ENCODE results near the gene VKORC1.
"Not testable (repeated sequence)": the region's sequence is repeated elsewhere in the genome, so short reads cannot be mapped to it uniquely, and the experiment has no call there.

Gene VKORC1

DNA sequence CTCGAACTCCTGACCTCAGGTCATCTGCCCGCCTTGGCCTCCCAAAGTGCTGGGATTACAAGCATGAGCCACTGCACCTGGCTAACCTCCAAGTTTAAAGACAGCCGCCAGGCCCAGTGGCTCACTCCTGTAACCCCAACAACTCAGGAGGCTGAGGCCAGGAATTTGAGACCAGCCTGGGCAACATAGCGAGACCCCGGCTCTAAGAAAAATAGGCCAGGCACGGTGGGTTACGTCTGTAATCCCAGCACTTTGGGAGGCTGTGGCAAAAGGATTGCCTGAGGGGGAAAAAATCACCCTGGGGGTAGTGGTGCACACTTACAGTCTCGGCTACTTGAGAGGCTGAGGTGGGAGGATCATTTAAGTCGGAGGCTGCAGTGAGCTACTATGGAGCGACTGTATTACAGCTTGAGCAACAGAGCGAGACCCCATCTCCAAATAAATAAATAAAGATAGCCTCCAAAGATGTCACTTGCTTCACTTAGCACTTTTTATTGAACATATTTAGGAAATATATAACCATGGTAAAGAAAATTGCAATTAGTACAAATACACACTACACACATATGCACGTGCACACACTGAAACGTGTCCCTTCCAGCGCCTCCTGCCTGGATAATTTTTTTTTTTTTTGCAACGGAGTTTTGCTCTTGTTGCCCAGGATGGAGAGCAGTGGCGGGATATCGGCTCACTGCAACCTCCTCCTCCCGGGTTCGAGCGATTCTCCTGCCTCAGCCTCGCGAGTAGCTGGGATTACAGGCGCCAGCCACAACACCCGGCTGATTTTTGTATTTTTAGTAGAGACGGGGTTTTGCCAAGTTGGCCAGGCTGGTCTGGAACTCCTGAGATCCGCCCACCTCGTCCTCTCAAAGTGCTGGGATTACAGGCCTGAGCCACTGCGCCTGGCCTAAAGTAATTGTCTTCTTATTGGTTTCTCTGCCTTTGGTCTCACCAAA is 12.2 kb upstream of the VKORC1 start:
- no peak for FAIRE-seq

DNA sequence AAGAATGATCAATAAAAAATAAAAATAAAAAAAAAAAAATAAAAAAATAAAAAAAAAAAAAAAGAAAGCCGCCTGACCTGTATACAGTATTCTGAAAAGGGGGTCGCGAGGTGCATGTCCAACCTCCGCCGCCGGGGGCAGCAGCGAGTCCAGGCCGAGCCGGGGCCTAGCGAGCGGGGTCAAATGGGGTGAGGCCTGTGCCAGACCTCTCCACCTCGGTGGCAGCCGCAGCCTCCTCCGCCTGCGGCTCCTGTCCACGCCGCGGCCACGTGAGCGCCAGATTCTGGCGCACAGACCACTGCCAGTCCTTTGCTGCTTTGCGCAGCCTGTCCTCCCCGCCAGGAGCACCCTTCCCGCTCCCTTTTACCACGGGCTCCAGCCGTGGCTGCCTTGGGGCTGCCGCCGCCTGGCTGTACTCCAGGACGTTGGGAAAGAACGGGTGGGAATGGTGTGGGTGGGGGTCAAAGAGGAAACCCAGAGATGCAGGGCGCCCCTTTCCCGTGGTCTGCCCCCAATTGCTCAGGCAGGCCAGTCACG is 11.1 kb upstream of the VKORC1 start:
- FAIRE-seq, result peak; percentile 44

DNA sequence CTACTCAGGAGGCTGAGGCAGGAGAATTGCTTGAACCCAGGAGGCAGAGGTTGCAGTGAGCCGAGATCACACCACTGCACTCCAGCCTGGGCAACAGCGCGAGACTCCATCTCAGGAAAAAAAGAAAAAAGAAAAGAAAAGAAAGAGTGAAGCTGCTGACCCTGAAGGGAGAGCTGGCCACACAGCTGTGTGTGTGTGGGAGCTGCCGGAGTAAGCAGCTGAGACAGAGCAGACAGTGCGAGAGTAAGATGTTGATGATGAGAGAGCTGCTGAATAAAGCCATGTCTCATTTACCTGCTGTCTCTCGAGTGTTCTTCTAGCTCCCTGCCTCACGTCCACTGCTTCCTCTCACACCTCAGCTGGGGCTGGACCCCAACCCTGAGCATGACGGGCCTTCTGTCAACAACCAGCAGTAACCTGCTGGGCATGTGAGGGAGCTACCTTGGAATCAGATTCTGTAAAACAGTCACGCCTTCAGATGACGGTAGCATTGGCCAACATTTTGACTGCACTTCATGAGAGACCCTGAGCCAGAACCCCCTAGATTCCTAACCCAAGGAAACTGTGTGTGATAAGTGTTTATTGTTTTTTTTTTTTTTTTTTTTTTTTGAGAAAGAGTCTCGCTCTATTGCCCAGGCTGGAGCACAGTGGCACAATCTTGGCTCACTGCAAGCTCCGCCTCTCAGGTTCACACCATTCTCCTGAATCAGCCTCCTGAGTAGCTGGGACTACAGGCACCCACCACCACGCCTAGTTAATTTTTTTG is 6.5 kb upstream of the VKORC1 start:
- FAIRE-seq, result not testable (repeated sequence)

DNA sequence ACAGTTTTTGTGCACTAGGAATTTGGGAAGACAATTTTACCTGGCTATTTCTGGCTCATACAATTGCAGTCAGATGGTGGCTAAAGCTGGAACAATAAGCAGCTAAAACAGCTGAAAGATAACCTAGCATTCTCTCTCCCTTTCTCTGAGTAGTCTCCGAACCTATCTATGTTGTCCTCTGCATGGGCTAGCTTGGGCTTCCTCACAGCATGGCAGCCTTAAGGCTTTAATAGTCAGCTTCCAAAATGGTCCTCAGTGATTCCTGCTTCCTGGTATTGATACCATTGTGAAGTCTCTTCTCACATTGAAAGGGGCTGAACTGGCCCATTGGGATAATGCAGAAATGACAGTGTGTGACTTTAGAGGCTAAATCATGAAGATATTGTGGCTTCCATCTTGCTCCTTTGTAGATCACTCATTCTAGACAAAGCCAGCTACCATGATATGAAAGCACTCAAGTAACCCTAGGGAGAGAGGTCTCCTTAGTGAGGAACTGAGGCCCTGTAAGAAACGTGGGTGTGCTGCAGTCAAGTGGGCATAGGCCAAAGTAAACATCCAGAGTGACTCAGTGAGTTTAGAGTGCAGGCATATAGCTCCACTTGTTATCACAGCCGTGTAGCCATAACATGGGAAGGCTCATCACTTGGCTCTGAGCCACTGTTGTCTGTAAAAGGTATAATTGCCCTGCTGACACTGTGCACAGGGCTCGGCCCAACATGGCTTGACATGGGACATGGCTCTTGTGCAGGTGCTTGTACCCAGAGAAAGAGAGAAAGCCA is 5.5 kb upstream of the VKORC1 start:
- FAIRE-seq, result no peak

DNA sequence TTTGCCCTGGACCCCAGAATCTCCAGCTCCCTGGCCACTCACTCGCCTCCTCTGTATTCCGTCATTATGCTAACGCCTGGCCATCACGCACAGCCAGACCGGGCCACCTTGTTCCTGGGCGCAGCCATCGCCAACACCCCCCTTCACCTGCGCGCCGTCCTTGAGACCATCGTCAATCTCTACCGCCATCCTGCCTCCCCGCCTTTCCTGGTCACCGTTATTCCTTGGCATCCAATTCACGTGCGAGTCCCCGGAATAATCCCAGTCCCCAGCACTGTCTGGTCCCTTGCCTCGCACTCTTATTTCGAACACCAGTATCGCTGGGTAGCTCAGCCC is 541 bp downstream of the VKORC1 start:
- no peak for FAIRE-seq

DNA sequence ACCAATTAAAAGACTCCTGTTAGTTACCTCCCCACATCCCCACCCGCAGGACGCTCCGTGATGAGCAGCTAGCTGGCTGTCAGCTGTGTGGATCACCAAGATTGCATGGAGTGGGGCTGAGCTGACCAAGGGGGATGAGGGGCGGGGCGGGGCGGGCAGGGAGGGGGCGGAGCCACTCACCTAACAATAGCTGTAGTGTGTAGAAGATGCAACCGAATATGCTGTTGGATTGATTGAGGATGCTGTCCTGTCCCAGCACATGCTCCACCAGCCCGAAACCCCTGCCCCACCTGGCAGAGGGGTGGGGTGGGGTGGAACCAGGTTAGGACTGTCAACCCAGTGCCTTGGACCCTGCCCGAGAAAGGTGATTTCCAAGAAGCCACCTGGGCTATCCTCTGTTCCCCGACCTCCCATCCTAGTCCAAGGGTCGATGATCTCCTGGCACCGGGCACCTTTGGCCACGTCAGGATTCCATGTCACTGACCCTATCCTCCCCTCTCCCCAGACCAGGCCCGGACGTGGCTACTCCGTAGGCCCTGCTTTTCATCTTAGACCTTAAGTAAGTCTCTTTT is 1.4 kb downstream of the VKORC1 start:
- no peak for FAIRE-seq

DNA sequence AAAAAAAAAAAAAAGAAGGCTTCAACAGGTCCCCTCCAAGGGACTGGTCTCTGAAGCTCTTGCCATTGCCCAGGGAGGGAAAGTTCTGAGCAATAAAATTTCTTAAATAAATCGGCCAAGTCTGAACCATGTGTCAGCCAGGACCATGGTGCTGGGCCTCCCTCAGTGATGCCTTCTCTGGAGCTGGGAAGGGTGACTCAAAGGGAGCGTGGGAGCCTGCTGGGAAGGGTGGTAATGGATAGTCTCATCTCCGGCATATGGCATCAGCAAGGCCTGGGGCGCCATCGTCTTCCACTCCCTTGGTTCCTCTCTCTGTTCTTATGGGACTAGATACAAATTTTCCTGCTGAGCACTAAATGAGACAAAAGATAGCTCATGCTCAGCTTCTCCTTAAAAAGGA is 2.3 kb downstream of the VKORC1 start:
- FAIRE-seq, result no peak

DNA sequence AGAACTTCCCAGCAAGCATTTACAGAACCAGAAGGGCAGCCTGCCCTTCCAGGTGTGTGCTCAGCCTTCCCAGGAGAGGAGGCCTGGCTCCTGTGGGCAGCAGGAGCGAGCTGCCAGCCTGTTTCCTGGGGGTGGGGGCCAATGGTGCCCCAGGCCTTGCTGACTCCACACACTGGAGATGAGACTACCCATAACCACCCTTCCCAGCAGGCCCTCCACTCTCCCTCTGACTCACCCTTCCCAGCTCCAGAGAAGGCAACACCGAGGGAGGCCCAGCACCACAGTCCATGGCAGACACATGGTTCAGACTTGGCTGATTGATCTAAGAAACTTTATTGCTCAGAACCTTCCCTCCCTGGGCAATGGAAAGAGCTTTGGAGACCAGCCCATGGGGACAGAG is 4.1 kb downstream of the VKORC1 start:
- no peak for FAIRE-seq

DNA sequence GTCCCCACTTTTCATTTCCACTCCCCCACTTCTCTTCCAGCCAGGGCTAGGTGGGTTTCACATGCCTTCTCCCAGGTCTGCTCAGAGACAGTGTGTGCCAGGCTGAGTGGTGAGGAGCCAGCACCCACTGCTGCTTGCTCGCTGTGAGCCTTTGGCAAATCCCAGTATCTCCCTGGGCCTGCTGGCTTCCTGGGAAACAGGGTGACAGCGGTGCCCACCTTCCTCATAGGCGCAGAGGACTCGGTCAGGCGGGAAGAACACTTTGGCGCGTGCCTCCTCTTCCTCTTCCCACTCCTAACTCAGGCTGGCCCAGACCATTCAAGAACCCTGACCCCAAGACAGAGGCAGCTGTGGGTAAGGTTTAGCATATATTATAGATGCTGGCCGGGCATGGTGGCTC is 5.4 kb downstream of the VKORC1 start:
- FAIRE-seq, result no peak

DNA sequence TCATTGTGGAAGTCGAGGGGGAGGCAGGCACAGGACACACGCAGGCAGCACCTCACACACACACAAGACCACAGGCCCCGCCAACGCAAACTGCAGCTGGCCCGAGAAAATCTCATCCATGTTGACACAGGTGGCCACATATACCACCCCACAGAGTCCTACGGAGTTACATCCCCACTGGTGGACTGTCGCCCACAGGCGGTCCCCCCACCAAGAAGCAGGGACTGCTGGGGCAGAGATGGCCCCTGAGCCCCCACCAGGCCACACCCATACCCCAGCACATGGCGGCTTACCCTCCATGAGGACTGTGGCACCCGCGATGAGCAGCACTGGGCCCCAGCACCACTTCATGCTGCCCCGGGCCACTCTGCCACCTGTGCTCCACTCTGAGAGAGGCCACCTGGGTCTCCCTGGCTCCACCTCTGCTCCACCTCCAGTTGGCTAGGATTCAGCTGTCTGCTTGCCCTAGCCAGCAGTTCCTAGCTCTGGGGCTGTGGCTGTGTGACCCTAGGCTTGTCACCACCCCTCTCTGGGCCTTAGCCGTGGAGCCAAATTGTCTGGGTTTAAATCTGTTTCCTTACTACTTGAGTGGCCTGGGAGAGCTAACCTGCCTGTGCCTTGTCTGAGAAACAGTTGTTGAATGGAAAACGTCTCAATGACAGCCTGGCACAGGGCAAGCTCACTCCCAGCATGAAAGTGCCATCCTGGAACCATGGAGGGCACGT is 6.0 kb downstream of the VKORC1 start, which contains the start of gene PRSS53:
PRSS53 (minus strand) TSS at position 485 of the 725 bp plus-strand sequence; CDS start at position 351, 134 bp downstream.
- FAIRE-seq, result no peak

DNA sequence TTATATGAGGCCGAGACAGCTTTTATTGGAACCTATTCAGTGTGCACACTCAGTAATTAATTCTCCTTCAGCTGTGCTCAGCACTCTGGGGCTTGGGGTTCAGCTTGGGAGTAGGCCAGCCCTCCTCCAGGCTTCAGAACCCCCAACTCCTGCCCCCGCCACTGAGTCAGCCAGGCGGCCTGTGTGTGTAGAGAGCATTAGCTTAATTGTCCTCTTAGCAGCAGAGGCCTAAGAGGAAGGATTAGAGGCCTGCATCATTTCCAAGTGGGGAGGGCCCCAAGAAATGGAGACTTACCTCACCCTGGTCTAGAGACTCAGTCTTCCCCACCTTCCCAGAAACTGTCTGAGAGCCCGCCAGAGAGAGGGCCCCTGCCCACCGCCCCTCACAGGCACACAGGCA is 6.6 kb downstream of the VKORC1 start:
- no peak for FAIRE-seq

DNA sequence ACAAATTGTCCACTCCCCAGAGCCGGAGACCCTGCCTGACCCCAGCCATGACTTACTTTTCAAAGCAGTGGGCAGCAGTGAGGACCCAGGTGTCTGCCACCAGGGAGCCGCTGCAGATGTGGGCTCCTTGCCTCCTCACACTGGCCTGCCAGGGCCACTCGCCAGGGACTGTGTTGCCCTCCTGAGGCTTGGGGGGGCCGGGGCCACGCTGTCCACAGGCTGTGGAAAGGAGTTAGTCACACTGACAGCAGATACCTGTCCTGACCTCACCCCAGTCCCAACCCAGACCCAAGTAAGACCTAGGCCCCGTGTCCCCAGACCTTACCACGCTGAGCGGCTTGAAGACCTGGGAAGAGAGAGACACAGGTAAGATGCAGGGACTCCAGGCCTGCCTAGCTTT is 7.1 kb downstream of the VKORC1 start:
- FAIRE-seq, result no peak

DNA sequence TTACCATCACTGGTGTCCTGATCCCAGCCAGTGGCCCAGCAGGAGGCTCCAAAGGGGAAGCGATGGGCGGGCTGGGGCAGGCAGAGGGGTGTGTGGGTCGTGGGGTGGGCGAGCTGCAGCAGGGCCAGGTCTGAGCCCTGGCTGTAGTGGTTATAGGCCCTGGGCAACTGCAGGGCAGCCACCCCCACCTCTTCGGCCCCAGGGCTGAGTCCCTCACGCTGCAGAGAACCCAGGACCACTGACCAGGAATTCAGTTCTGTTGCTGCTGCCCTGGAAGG is 8.0 kb downstream of the VKORC1 start:
- no peak for FAIRE-seq

DNA sequence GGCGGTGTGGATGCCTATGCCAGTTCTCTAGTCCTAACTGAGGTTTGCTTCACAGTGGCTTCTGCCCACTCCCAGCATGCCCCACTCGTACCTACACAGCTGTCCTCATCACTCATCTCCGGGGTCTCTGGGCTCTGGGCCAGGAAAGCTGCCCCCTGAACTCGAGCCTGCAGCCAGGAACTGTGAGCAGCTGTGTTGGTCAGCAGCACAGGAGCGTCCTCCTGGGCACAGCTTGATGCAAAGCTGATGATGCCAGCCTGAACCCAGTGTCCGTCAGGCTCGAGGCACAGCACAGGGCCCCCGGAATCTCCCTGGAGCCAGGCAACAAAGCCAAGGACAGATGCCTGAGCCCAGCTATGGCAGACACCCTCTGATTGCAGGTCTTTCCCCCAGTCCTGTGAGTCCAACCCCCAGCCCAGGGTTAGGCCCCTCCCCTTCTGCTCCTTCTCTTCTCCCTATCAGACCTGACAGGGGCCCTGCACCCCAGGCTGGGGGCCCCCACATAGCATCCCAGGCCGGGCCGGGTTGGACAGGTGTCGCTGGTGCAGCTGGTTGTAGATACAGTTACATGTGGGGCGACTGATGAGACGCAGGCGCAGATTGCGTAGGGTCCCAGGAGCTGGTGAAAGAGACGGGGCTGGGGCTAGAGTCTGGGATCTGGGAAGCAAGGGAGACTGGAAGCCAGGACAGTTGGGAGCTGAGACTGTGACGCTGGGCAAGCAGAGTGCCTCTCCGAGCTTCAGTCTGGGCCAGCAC is 8.5 kb downstream of the VKORC1 start:
- FAIRE-seq, result no peak

DNA sequence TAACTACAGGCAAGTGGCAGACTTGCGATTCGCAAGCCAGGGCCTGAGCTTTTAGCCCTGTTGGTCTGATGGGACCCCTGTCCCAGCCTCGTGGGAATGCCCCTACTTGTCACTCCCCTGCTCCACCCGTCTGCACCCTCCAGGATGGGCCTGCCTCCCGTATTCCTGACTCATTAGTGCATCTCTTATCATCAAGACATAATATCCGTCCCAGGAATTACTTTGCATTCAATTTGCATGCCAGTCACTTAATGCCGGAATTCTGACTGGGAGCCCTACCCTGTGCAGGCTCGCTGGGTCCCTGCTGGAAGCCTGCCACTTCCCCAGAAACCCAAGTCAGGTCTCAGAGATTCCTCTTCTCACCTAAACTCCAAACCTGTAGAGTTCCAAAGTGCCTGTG is 9.2 kb downstream of the VKORC1 start:
- no peak for FAIRE-seq

DNA sequence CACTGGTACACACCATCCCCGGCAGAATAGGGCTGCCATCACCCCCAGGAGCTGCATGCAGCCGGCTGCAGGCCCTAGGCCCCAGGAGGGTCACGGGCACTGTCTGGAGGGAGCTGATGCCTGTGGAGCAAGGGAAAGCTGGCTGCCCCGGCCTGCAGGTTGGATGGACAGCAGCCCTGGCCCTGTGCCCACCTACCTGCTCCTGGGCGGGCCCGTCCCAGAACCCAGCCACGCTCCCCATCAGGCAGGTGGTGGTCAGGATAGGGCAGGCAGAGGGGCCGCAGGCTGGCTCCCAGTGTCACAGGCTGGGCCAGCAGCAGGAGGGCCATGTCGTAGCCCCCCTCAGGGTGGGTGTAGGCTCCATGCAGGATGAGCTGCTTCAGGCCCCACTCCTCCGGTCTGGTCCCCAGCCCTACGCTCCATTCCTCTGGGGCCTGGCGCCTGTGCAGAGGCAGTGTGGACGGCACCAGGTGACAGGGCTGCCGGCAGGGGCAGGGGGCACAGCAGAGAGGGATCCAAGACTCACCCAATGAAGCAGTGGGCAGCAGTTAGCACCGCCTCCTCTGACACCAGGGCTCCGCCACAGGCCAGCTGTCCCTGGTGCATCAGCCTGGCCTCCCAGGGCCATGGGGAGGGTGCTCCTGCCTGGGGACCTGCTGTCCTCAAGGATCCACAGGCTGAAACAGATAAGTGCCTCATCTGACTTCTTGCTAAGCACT is 9.9 kb downstream of the VKORC1 start:
- no peak for FAIRE-seq

DNA sequence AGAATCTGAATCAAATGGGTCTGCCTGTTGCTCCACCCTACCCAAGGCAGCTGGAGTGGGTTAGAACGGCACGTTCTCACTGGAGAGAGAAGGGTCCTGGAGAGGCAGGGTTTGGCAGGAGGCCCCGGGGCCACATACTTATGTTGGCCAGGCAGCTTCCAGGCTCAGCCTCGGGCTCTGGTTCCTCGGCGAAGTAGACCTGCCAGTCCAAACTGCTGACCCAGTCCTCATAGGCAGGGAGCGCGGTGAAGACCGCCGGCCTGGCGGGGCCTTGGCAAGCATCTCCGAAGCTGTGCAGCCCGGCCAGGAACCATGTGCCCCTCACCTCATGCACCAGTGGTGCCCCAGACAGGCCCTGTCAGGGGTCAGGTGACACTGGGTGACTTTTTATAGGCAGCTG is 10.6 kb downstream of the VKORC1 start:
- FAIRE-seq, result no peak

DNA sequence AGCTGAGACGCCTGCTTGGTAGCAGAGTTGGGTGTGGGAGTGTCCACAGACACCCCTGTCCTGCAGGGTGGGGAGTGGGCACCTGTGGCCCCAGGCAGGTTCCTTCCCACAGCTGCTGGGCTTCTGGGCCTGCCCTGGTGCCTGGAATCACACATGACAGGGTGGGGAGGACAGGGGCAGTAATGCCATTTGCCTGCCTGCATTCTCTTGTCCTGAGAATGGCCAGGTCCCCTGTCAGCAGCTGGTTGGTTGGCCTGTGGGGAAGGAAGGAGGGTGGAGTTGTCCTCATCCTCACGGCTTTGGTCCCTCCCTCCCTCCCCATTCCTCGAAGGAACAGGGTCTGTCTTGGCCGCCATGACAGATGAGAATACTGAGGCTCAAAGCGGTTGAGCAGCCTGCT is 11.0 kb downstream of the VKORC1 start:
- no peak for FAIRE-seq

DNA sequence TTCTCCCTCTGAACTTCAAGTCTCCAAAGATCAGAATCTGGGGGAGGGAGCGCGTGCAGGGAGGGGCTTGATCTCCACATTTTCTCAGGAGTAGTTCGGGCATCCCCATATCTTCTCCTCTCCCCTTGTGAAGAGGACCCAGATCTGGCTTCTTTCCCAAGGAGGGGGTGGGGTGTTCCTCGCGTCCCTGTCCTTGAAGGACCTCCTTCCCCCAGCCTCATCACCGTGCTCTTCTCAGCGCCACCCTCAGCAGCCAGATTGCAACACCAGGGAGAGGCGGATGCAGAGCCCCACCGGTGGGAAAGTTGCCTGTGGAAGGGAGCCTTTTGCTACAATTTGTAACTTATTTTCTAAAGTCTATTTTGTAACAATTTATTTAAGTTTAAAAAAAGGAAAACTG is 11.5 kb downstream of the VKORC1 start:
- no peak for FAIRE-seq

DNA sequence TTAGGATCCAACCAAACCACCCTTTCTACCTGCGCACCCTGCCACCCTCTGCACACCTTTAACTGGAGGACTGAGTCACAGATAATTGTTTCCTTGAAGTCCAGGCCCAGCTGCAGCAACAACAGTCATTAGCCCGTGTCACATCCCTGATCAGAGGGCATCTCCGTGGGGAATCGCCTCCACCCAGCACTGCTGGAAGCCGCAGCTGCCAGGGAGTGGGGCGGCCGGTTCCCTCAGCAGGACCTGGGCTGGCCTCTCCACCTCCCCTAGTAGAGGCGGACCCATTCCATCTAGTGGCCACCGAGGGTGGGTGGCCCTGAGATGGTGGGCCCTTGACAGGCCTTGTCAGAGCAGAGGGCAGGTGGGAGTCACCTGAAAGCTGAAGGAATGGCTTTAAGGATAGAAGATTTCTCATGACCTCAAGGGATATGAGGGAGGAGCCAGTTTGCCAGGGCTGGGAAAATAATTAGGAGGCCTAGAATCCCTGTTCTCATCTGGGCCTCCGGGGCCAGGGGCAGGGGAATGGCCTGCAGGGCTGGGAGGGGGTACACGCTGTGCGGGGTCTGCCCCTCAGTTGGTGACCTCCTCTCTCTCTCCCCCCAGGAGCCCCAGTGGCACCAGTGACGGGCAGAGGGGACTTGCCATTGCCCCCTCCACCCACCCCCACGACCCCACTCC is 12.1 kb downstream of the VKORC1 start:
- FAIRE-seq, result no peak
